ENCODE measurements around the gene FGD1.

DNA sequence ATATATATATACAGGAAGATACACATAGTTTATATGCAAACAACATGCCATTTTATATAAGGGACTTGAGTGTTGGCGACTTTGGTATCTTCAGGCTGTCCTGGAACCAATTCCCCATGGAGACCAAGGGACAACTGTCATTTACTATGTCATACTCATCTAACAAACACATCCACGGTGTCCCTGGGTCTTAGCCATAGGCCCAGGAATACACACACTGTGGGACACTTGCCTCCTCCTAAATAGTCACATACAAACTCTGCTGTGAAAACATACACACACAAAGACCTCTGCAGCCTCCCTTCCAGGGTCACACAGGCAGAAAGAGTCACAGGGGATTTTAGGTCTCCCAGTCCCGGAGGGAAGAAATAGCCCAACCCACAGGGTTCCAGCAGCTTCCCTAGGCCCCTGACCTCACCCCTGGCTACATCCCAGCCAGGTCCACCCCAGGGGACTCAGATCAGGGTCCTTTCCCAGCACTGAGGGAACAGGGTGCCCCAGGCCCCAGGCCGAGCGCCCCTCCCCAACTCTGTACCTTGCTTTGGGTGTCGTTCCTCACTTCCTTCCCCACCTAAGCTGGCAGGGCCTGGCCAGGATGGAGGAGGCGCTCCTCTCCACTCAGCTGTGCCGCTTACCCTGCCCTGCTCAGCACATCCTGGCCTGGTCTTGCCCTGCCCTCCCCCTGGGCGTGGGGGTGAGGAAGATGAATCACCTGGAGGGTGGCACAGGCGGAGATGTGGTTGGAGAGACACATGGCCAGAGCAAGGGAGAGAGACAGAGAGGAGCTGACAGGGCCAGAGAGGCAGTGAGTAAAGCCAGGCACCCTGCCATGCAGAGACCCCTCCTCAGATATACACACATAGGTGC is 21.8 kb downstream of the FGD1 start:
- TF ChIP-seq SIN3A (IDR thresholded peaks at IDR 0.05; ENCODE audit: low read depth) (no peak), ELF1 (IDR thresholded peaks at IDR 0.05; ENCODE audit: borderline replicate concordance, low read depth) (no peak), POLR2A (IDR thresholded peaks at IDR 0.05; ENCODE audit: borderline replicate concordance, extremely low read depth, insufficient read depth, insufficient read length) (no peak), CTCF (IDR thresholded peaks at IDR 0.05 in 2 of 3, conservative IDR thresholded peaks at IDR 0.05 in 1 of 3; ENCODE audit: borderline replicate concordance in 1 of 3, insufficient read depth in 1 of 3, low read depth in 2 of 3, low read length in 2 of 3) (no peak), CBX3 (IDR thresholded peaks at IDR 0.05; ENCODE audit: low read depth) (no peak), EZH2phosphoT487 (IDR thresholded peaks at IDR 0.05; ENCODE audit: borderline replicate concordance) (no peak)
